CD4-positive, alpha-beta T cell (primary cell): ENCODE data around the gene CST7. TPM values are rescaled to one million over a fixed set of nuclear protein-coding genes. Genes with fewer than 3 reads are reported as not detected.

ENCODE experiments used
- ATAC-seq: fragments of 200-7000 bp; cut with Tn5 transposase; one replicate; pipeline ENCODE4 v1.10.0; 2022; ENCODE audit warnings: mild to moderate bottlenecking; ENCODE audit not compliant: poor library complexity
- CTCF ChIA-PET: fragments of 350-600 bp; sonication (Branson Sonifier 250); formaldehyde crosslinking; loops from one replicate; lab custom pipeline; 2021; ENCODE audit warnings: antibody characterized with exemption, inconsistent platforms; lab: Charles Lee
- POLR2A ChIA-PET: fragments of 350-600 bp; sonication (Branson Sonifier 250); formaldehyde crosslinking; loops from one replicate; lab custom pipeline; 2021; ENCODE audit warnings: antibody characterized with exemption, inconsistent platforms; lab: Charles Lee
- DNase-seq, 14 experiments: peaks; one replicate each; pipeline ENCODE4 v3.0.0-alpha.2; 2013 to 2020; ENCODE audit warnings: mixed read lengths in 2 of 14
- H3K27ac ChIP-seq, 2 donors: one replicate each; pipeline versions ENCODE4 v1.5.1 to v1.7.0; 2013; ENCODE audit warnings: low read length in 2 of 2, low read depth in 1 of 2, mild to moderate bottlenecking in 1 of 2
- H3K27me3 ChIP-seq, 2 experiments: 1 replicate in 1 of 2; 2 replicates in 1 of 2; pipeline versions ENCODE4 v1.6.1 to v1.7.0; 2013; ENCODE audit warnings: low read length in 2 of 2, control low read depth in 1 of 2, mild to moderate bottlenecking in 1 of 2, moderate library complexity in 1 of 2; ENCODE audit not compliant: insufficient read depth in 2 of 2, control insufficient read depth in 1 of 2
- H3K36me3 ChIP-seq: one replicate; pipeline ENCODE4 v1.6.1; 2013; ENCODE audit warnings: low read length, control low read depth; ENCODE audit not compliant: insufficient read depth
- H3K4me1 ChIP-seq: one replicate; pipeline ENCODE4 v1.6.1; 2013; ENCODE audit warnings: low read length, control low read depth; ENCODE audit not compliant: insufficient read depth
- H3K4me3 ChIP-seq: one replicate; pipeline ENCODE4 v1.5.1; 2013; ENCODE audit warnings: mild to moderate bottlenecking, low read length, moderate library complexity
- H3K9me3 ChIP-seq, 2 experiments: 1 replicate in 1 of 2; 2 replicates in 1 of 2; pipeline versions ENCODE4 v1.6.1 to v1.7.0; 2013; ENCODE audit warnings: low read length in 2 of 2, mild to moderate bottlenecking in 2 of 2, control low read depth in 1 of 2, moderate library complexity in 1 of 2; ENCODE audit not compliant: control insufficient read depth in 1 of 2, insufficient read depth in 1 of 2
- H3K27ac Mint-ChIP-seq: one replicate; pipeline ENCODE4 v1.8.0; 2020; ENCODE audit warnings: mixed read lengths
- H3K27me3 Mint-ChIP-seq: one replicate; pipeline ENCODE4 v1.8.0; 2021; ENCODE audit warnings: mixed read lengths
- H3K36me3 Mint-ChIP-seq: one replicate; pipeline ENCODE4 v1.8.0; 2021; ENCODE audit warnings: low read depth, mixed read lengths
- H3K4me1 Mint-ChIP-seq: one replicate; pipeline ENCODE4 v1.8.0; 2021; ENCODE audit warnings: low read depth, mixed read lengths
- H3K4me3 Mint-ChIP-seq: one replicate; pipeline ENCODE4 v1.8.0; 2020; ENCODE audit warnings: mild to moderate bottlenecking, mixed read lengths
- H3K9me3 Mint-ChIP-seq: one replicate; pipeline ENCODE4 v1.8.0; 2020; ENCODE audit warnings: mixed read lengths
- intact Hi-C, 2 experiments: fragments of 100-400 bp; cut with DNase I in 1 of 2; cut with micrococcal nuclease in 1 of 2; formaldehyde crosslinking; loops; one replicate each; pipeline versions ENCODE4 v1.15.1 to v1.9.0; 2023 to 2025; cut with DNase I, micrococcal nuclease
- total RNA-seq, 174 experiments: library from RNA in 2 of 174; stranded (reverse) in 2 of 174; gene quantifications; one replicate each; pipeline ENCODE4 v1.2.3 and lab custom pipeline; 2021 to 2026
- TF ChIP-seq, protein P1 (sequence below): fragments of 200-600 bp; IDR thresholded peaks from one replicate; pipeline ENCODE4 v1.8.0; 2022; ENCODE audit warnings: antibody characterized with exemption, mild to moderate bottlenecking

The CST7 gene
- total RNA-seq, 2 experiments from 2014 or later = 3.2 to 4.4 TPM

DNA sequence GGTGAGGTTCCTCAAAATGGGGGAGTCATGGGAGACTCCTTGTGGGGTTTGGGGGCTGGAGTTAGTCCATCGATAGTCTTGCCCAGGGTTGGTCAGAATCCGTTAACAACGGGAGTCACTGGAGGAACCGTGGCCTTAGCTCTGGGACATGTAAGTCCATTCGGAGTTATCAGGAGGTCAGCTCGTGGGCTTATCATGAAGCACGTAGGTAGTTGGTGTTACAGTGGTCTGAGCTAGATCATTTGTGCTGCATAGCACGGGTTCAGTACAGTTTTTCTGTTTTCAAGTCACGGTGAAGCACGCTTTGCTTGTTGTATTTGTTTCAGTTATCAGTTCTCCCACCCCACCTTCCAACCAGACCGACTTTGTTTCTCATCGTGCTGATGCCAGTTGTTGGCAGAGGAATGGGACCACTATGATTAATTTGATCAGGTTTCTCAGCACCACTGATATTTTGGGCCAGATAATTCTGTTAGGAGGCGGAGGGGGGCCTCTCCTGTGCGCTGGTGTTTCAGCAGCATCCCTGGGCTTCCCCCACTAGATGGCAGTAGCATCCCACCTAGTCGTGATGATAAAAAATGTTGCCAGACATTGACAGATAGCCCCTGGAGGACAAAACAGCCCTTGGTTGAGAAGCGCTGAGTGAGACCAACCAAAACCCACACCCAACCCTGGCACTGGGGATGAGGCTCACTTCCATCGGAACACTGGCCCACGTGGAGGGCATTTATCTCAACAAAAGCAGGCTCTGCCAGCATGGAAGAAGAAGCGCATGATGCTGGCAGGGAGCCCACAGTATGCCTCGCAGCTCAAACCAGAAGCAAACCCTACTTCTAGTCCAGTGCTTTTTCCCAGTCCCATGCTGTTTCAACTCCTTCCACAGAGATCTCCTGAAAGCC lies 45.6 kb downstream of the CST7 start:
- Mint-ChIP-seq H3K27me3 (no peaks in the 10 kb centered on the region), H3K9me3 (no peaks in the 10 kb centered on the region), H3K27ac (peak overlapping the region; percentile 99), H3K4me1 (peaks cover 55% of the 10 kb centered on the region), H3K4me3 (peak overlapping the region; percentile 79), H3K36me3 (peaks cover 7% of the 10 kb centered on the region)
- Histone ChIP-seq H3K4me3 (no peak overlapping the region), H3K9me3 (no peaks in the 10 kb centered on the region), H3K36me3 (no peaks in the 10 kb centered on the region), H3K27me3 (no peaks in the 10 kb centered on the region), H3K27ac (no peak overlapping the region), H3K4me1 (peaks cover 34% of the 10 kb centered on the region)
- POLR2A ChIA-PET = interaction anchor here (1.0 to 7.0 kb wide), 5 partner anchors 59 to 200 kb away, joined by 3 to 77 read pairs (median 7); partner anchors contain the start of genes ACSS1 and ENTPD6
- ATAC-seq (peak; percentile 40), DNase-seq (peak; percentile 75 to 91 (median 82))
- intact Hi-C loops = loop anchor here (1.0 to 10.0 kb wide), 10 partner anchors 71 to 1642 kb away; partner anchors contain the start of genes ENTPD6 (in 1 of the 2), NAPB (in 1 of the 2), NXT1 (in 1 of the 2) and PYGB (in 1 of the 2)
- CTCF ChIA-PET = interaction anchor here (1.1 to 3.7 kb wide), 6 partner anchors 11 to 404 kb away, joined by 3 to 33 read pairs (median 5); partner anchors contain the start of gene ACSS1
- TF ChIP-seq, protein P1, sequence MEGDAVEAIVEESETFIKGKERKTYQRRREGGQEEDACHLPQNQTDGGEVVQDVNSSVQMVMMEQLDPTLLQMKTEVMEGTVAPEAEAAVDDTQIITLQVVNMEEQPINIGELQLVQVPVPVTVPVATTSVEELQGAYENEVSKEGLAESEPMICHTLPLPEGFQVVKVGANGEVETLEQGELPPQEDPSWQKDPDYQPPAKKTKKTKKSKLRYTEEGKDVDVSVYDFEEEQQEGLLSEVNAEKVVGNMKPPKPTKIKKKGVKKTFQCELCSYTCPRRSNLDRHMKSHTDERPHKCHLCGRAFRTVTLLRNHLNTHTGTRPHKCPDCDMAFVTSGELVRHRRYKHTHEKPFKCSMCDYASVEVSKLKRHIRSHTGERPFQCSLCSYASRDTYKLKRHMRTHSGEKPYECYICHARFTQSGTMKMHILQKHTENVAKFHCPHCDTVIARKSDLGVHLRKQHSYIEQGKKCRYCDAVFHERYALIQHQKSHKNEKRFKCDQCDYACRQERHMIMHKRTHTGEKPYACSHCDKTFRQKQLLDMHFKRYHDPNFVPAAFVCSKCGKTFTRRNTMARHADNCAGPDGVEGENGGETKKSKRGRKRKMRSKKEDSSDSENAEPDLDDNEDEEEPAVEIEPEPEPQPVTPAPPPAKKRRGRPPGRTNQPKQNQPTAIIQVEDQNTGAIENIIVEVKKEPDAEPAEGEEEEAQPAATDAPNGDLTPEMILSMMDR = peak; percentile 94

DNA sequence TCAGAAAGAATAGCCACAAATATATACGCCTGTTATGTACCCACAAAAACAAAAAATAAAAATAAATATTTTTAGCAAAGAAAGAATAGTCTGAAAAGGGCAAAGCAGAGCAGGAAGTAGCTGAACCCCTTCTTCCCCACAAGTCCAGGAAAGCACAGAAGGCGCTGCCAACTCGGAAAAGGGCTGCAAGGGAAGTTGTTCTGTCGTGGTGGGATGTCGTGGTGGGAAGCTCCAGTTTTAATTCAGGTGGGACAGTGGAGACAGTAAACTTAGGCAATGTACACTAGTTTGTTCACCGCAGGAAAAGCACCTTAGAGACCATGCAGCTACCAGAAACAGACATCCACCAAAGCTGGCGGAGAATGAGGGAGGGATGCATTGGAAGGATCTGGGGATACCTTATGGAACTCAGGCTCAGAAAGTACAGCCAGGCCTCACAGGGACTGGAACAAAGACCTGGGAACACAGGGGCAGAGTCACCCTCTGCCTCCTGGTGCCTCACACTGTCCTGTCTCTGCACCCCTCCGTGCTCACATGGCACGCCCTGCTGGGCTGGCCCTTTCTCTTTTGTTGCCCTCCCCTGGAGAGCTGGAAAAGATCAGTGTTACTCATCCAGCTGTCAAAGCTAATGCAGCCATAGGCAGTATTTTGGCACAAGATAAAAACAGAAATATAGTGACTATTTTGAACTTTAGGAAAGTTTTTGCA lies 46.8 kb downstream of the CST7 start:
- Mint-ChIP-seq H3K9me3 (no peaks in the 10 kb centered on the region), H3K4me1 (peaks cover 45% of the 10 kb centered on the region), H3K36me3 (peaks cover 7% of the 10 kb centered on the region), H3K4me3 (no peak overlapping the region), H3K27ac (peak overlapping the region; percentile 99), H3K27me3 (no peaks in the 10 kb centered on the region)
- ChIA-PET POLR2A (interaction anchor here (7.0 kb wide), 1 partner anchor 62 kb away, joined by 77 read pairs; the partner anchor contains the start of gene ACSS1), CTCF (interaction anchor here (1.2 to 3.7 kb wide), 2 partner anchors 12 to 68 kb away, joined by 3 to 33 read pairs; no protein-coding TSS in a partner anchor)
- intact Hi-C loops = loop anchor here (1.0 to 10.0 kb wide), 6 partner anchors 69 to 403 kb away; partner anchors contain the start of gene ENTPD6 (in 1 of the 2)
- DNase-seq (peak in 1 of 14 experiments; percentile 10), ATAC-seq (no peak)
- Histone ChIP-seq H3K4me1 (peaks cover 31% of the 10 kb centered on the region), H3K9me3 (no peaks in the 10 kb centered on the region), H3K4me3 (no peak overlapping the region), H3K27me3 (no peaks in the 10 kb centered on the region), H3K27ac (no peak overlapping the region), H3K36me3 (no peaks in the 10 kb centered on the region)
- TF ChIP-seq, protein P1 = no peak
